HG02642 (cell line): ENCODE measurements around the gene MICB.
"Not testable (repeated sequence)": the region's sequence is repeated elsewhere in the genome, so short reads cannot be mapped to it uniquely, and the experiment has no call there.

ENCODE experiments used
- ATAC-seq: cut with Tn5 transposase; IDR thresholded peaks from one replicate; pipeline ENCODE4 v1.9.1; 2021; ENCODE audit warnings: mild to moderate bottlenecking; ENCODE audit not compliant: unreplicated experiment, poor library complexity

The MICB gene

GRCh38 chr6:31496826-31497225, 1.1 kb upstream of the MICB start:
- not testable (repeated sequence) for ATAC-seq

- ATAC-seq, result no peak
Observed at GRCh38 chr6:31498748-31499147, 803 bp downstream of the MICB start.

- ATAC-seq, result not testable (repeated sequence)
Observed at GRCh38 chr6:31499648-31500047, 1.7 kb downstream of the MICB start.

GRCh38 chr6:31502586-31502985, 4.6 kb downstream of the MICB start:
- no peak for ATAC-seq

GRCh38 chr6:31509036-31509435, 11.1 kb downstream of the MICB start:
- ATAC-seq, result not testable (repeated sequence)

- no peak for ATAC-seq
Observed at GRCh38 chr6:31510007-31510406, 12.1 kb downstream of the MICB start.

GRCh38 chr6:31513456-31514165, 15.7 kb downstream of the MICB start:
- no peak for ATAC-seq

- no peak for ATAC-seq
Observed at GRCh38 chr6:31521835-31522234, 23.9 kb downstream of the MICB start.

- no peak for ATAC-seq
Observed at GRCh38 chr6:31525553-31525931, 27.6 kb downstream of the MICB start.

- ATAC-seq, result no peak
Observed at GRCh38 chr6:31525932-31526591, 28.1 kb downstream of the MICB start.

- ATAC-seq, result no peak
Observed at GRCh38 chr6:31528307-31528777, 30.4 kb downstream of the MICB start.

GRCh38 chr6:31528821-31529328, 30.9 kb downstream of the MICB start, which contains the start of gene MCCD1:
MCCD1 (plus strand) TSS chr6:31528962; CDS start chr6:31529015, 53 bp downstream.
- ATAC-seq, result no peak

GRCh38 chr6:31529329-31530150, 31.6 kb downstream of the MICB start:
- no peak for ATAC-seq

- ATAC-seq, result no peak
Observed at GRCh38 chr6:31530659-31531058, 32.7 kb downstream of the MICB start.

GRCh38 chr6:31531162-31531561, 33.2 kb downstream of the MICB start:
- ATAC-seq, result no peak

GRCh38 chr6:31531771-31532643, 34.1 kb downstream of the MICB start:
- no peak for ATAC-seq

- ATAC-seq, result no peak
Observed at GRCh38 chr6:31532644-31533454, 34.9 kb downstream of the MICB start.

- ATAC-seq, result no peak
Observed at GRCh38 chr6:31533455-31533841, 35.5 kb downstream of the MICB start.

- no peak for ATAC-seq
Observed at GRCh38 chr6:31534011-31534410, 36.1 kb downstream of the MICB start.
